ENCODE data around the gene GSTO2. TPM values are rescaled to one million over a fixed set of nuclear protein-coding genes. Genes with fewer than 3 reads are reported as not detected.
A peak's percentile ranks its signal among the peaks of the same experiment; 100 is the strongest.

The GSTO2 gene
- total and polyA plus RNA-seq, 10 of the 15 experiments (the other 5 are each of a cell fraction or from before 2014, with no cell fraction given) = 0.16 to 0.86 (median 0.46) TPM

DNA sequence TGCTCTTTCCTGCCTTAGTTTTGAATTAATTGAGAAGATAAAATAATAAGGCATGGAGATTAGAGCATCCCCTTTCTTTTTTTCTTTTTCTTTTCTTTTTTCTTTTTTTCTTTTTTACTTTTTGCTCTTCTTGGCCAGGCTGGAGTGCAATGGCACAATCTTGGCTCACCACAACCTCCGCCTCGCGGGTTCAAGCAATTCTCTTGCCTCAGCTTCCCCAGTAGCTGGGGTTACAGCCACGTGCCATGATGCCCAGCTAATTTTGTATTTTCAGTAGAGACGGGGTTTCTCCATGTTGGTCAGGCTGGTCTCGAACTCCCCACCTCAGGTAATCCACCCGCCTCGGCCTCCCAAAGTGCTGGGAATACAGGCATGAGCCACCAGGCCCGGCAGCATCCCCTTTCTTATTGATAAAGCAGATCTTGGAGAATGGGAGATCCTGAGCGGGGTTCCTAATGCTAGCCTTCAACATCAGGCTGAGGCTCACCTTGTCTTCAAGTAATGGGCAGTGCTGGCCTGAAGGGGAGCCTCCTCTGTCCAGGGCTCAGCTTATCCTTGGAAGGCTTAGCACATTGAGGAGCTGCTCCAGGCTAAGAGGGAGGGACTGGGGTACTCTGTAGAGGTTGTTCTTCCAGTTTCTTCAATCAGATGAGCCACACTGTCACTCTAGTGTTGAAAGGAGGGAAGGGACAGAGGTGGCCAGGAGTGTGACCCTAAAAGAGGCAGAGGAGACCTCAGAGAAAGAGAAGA is 27.9 kb downstream of the GSTO2 start (continued):
- TF ChIP-seq E4F1 (IDR thresholded peaks at IDR 0.05; ENCODE audit: borderline replicate concordance, partially characterized antibody) (no peak), PKNOX1 (IDR thresholded peaks at IDR 0.05) (no peak), MYB (IDR thresholded peaks at IDR 0.05; ENCODE audit: borderline replicate concordance, low read depth, low read length) (no peak)

- CTCF ChIA-PET = interaction anchor here (0.8 to 12.8 kb wide), 12 partner anchors 8 to 55 kb away, joined by 3 to 333 read pairs (median 6); partner anchors contain the start of gene CFAP58
- ATAC-seq (peak; percentile 66; the same call in 2 of the 3 replicates), FAIRE-seq (no peak), DNase-seq (ENCODE audit: low read depth, low spot score) (no peak)
- no peaks in the 10 kb centered on the region for H3K4me1 ChIP-seq (ENCODE audit: control insufficient read depth, insufficient read depth, low read length)
- H4K20me1 ChIP-seq (ENCODE audit: control insufficient read depth, insufficient read depth) = no peaks in the 10 kb centered on the region
- H3K9ac ChIP-seq (ENCODE audit: control insufficient read depth, insufficient read depth, low read length) = no peak overlapping the region
- no peaks in the 10 kb centered on the region for H3K79me2 ChIP-seq (ENCODE audit: control insufficient read depth, insufficient read depth, low read length)
- H3K27ac ChIP-seq (ENCODE audit: control insufficient read depth, insufficient read depth) = no peak overlapping the region
- SMC1A ChIA-PET (ENCODE audit: uncharacterized antibody, unreplicated experiment) = interaction anchor here (0.9 to 2.1 kb wide), 6 partner anchors 9 to 180 kb away, joined by 3 to 12 read pairs (median 3); no protein-coding TSS in a partner anchor
- RAD21 ChIA-PET (ENCODE audit: unreplicated experiment) = interaction anchor here (0.6 to 1.2 kb wide), 3 partner anchors 48 to 167 kb away, joined by 3 to 5 read pairs (median 3); no protein-coding TSS in a partner anchor
- 26% methylated on average over 17 of the region's 17 CpGs for WGBS (ENCODE audit: insufficient coverage, insufficient replicate concordance, low lambda C conversion rate, missing lambda C conversion rate)
- H3K27me3 ChIP-seq (replicated peaks in 1 of 2; ENCODE audit: control insufficient read depth in 2 of 2, insufficient read depth in 2 of 2, low read length in 1 of 2) = peaks cover 0 to 5% of the 10 kb centered on the region in 2 experiments; a peak in 2 of 4 replicates
- H3K4me3 ChIP-seq = no peak overlapping the region
- POLR2A ChIA-PET = no interaction called here
- in situ Hi-C loops (cut with MboI) (loop anchor here (10.0 kb wide), 1 partner anchor 47 kb away; no protein-coding TSS in a partner anchor), intact Hi-C loops (cut with micrococcal nuclease; ENCODE audit: unreplicated experiment) (loop anchor here (10.0 kb wide), 1 partner anchor 187 kb away; no protein-coding TSS in a partner anchor)
- TF ChIP-seq, protein P1, sequence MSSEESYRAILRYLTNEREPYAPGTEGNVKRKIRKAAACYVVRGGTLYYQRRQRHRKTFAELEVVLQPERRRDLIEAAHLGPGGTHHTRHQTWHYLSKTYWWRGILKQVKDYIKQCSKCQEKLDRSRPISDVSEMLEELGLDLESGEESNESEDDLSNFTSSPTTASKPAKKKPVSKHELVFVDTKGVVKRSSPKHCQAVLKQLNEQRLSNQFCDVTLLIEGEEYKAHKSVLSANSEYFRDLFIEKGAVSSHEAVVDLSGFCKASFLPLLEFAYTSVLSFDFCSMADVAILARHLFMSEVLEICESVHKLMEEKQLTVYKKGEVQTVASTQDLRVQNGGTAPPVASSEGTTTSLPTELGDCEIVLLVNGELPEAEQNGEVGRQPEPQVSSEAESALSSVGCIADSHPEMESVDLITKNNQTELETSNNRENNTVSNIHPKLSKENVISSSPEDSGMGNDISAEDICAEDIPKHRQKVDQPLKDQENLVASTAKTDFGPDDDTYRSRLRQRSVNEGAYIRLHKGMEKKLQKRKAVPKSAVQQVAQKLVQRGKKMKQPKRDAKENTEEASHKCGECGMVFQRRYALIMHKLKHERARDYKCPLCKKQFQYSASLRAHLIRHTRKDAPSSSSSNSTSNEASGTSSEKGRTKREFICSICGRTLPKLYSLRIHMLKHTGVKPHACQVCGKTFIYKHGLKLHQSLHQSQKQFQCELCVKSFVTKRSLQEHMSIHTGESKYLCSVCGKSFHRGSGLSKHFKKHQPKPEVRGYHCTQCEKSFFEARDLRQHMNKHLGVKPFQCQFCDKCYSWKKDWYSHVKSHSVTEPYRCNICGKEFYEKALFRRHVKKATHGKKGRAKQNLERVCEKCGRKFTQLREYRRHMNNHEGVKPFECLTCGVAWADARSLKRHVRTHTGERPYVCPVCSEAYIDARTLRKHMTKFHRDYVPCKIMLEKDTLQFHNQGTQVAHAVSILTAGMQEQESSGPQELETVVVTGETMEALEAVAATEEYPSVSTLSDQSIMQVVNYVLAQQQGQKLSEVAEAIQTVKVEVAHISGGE (CRISPR knock-in tag; IDR thresholded peaks at IDR 0.05) = no peak
- peak; percentile 20 to 46 (median 42); a peak in 4 of 6 replicates for TF ChIP-seq CTCF (IDR thresholded peaks at IDR 0.05 in 2 of 3, conservative IDR thresholded peaks at IDR 0.05 in 1 of 3; ENCODE audit: control insufficient read depth in 2 of 3, extremely low read depth in 1 of 3, insufficient read depth in 1 of 3, low read depth in 3 of 3, low read length in 3 of 3)
- TF ChIP-seq MTA2 (IDR thresholded peaks at IDR 0.05; ENCODE audit: low read depth) = no peak
- TF ChIP-seq JUNB (IDR thresholded peaks at IDR 0.05) = no peak
- H3K9me3 ChIP-seq (replicated peaks; ENCODE audit: control insufficient read depth, insufficient read depth, low read length) = no peaks in the 10 kb centered on the region
- H2AFZ ChIP-seq (ENCODE audit: control insufficient read depth, low read depth, low read length) = no peak overlapping the region
- no peaks in the 10 kb centered on the region for H3K36me3 ChIP-seq (ENCODE audit: control insufficient read depth in 2 of 2, insufficient read depth in 2 of 2, low read length in 1 of 2)
- no TSS peak for BruUV-seq (replicated peaks)
- H3K4me2 ChIP-seq (ENCODE audit: control insufficient read depth, insufficient read depth) = no peak overlapping the region
Observed at GRCh38 chr10:104297697-104298660, 29.0 kb downstream of the GSTO2 start.

Data from GM12878 (cell line).